ENCODE measurements around the gene SERGEF.
"Not testable (repeated sequence)": the region's sequence is repeated elsewhere in the genome, so short reads cannot be mapped to it uniquely, and the experiment has no call there.

Gene SERGEF

GRCh38 chr11:18000128-18000527 lies 12.7 kb downstream of the SERGEF start:
- DNase-seq = not testable (repeated sequence)

GRCh38 chr11:17992916-17993315 lies 19.9 kb downstream of the SERGEF start:
- no peak for DNase-seq

DNA sequence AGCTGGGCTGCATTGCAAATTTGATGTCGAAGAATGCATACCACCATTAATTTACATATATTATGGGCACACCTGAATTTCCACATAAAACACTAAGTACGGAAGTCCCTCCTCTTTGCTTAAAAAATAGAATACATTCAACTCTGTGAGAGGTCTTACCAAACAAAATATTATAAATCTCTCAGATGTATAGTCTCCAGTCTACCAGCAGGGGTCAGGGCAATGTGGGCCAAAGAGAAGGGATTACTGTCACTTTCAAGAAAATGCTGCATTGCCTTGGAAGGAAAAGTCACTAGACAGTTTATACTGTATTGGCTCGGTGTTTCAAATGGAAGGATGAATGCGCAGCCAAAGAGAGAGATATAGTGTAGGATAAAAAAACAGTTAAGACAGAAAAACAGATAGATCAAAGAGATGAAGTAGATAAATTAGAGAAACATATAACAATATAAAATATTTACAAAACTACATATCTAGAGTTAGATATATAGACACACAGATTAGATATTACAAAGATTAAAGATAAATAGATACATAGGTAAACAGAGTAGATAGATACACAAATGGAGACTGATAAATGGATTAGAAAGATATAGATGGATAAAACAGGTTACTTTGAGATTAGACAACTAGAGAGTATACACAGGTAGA lies 20.9 kb downstream of the SERGEF start:
- DNase-seq = no peak

DNA sequence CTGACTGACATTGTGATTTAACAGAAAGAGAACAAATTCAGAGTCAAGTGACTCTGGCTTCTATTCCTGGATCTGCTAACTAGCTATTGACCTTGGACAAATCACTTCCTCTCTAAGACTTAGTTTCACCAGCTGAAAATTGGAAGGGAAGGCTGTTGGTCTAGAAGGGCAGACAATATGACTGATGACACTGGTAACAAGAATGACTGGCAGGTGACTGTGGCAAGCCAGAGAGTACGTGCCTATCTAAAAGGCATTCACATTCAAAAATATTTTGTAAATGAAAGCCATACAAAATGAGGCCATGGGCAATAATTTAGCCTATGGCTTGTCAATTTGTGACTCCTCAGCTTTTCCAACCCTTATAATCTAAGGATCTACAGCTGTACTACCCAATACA lies 23.5 kb downstream of the SERGEF start:
- DNase-seq = no peak

GRCh38 chr11:17988465-17988864 lies 24.4 kb downstream of the SERGEF start:
- DNase-seq = no peak

DNA sequence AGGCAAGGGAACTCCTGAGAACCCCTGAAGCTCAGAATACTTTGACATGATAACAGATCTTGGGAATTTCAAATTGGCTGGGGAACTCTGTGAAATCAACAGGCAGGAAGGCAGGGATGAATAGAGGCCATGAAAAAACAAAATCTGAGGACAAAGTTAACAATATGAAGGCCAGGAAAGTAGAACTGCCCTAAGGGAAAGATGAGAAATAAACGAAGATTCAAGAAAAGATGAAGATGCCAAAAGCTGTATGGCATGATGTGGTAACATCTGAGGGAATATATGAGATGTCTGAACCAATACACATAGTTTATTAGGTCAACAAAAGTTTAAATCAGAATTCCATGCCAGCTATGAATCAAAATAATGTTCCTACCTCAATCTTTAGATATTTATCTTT lies 25.0 kb downstream of the SERGEF start:
- DNase-seq = no peak

DNA sequence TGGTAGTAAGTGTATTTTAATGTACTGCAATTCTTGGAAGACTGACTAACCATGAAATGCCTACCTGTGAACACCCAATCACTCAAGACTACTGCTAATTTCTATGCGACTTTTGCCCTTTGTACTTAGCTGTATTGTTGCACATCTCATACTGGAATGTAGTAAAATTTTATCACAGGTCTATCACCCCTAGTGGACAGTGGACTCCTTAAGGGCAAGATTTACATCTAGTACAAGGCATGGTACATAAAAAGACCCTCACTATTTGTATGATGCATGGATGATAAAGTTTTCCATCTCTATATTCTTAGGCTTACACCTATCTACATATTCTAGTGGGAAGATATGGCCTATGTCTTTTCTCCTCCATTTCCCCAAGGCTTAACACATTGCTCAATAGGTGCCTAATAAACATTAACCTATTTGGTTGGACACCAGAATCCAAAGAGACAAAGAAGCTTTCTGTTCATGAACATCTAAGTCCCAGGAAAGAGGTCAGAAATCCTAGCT lies 26.1 kb downstream of the SERGEF start:
- no peak for DNase-seq

- DNase-seq = no peak
Observed at GRCh38 chr11:17986007-17986710, 26.7 kb downstream of the SERGEF start.

GRCh38 chr11:17985517-17985916 lies 27.3 kb downstream of the SERGEF start:
- DNase-seq = no peak

DNA sequence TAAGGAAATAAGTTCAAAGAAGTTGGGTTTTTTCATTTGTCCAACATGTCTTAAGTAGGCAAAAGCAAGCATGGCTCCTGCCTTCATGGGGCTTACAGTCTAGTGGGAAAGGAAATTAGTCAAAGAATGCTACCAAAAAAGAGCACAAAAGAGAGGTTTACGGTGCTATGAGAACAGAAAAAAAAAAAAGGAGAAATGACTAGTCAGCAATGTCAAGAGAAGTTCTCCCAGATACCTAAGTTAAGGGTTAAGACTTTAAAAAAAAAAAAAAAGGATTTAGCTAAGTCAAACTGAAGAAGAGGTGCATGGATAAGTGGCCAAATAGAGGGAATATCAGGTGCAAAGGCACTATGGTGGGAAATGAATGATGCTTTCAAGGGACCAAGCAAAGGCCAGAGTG lies 29.3 kb downstream of the SERGEF start:
- no peak for DNase-seq

- DNase-seq = no peak
Observed at GRCh38 chr11:17979770-17980371, 33.0 kb downstream of the SERGEF start.

DNA sequence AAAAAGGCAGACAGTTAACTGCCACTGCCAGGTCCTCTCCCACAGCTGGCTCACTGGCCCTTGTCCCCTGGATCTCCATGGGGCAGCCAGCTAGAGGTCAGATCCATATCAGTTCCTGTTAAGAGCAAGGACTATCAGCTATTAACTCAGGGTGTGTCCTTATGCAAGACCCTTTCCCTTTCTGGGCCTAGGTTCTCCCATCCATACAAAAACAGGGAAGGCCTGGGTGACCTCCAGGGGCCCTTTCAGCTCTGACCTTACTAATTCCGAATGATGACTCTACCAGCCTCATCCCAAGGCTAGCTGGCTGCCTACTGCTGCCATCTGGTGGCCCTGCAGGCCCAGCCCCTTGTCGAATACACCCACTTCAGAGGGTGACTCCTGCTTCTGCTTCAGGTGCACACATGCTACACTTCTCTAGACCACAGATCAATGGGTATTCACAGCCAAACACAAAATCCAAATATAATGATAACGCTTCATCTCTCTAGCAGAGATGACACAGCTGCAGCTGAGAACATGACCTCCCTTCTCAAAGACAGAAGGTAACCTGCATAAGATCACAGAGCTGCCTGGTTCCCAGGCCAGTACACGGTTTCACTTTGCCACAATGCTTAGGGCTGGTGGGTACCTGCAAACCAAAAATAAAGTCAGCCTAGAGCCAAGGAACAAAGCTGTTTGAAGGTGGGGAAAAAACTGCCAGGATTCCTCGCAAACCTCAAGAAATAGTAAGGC lies 34.1 kb downstream of the SERGEF start:
- DNase-seq = no peak

- DNase-seq = no peak
Observed at GRCh38 chr11:17976651-17977050, 36.2 kb downstream of the SERGEF start.

GRCh38 chr11:17974246-17974645 lies 38.6 kb downstream of the SERGEF start:
- no peak for DNase-seq

- DNase-seq = peak; percentile 73
Observed at GRCh38 chr11:17972987-17973386, 39.9 kb downstream of the SERGEF start.

DNA sequence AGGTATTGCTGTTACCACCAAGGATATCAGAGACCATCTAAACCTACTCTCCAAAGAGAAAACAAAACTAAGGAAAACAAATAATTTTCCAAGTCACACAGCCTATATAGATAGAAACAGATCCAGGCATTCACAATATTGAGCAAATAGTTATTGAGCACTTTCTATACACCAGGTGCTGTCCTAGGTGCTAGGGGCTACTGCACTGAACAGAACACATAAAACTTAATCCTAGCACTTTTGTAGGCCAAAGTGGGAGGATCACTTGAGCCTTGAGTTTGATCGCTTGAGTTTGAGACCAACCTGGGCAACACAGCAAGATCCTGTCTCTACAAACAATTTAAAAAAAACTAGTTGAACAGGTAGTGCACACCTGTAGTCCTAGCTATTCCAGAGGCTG lies 44.6 kb downstream of the SERGEF start:
- DNase-seq = no peak

GRCh38 chr11:17967661-17968060 lies 45.2 kb downstream of the SERGEF start:
- DNase-seq = no peak

GRCh38 chr11:17960091-17960490 lies 52.8 kb downstream of the SERGEF start:
- DNase-seq = no peak

GRCh38 chr11:17958446-17958845 lies 54.4 kb downstream of the SERGEF start:
- DNase-seq = no peak

DNA sequence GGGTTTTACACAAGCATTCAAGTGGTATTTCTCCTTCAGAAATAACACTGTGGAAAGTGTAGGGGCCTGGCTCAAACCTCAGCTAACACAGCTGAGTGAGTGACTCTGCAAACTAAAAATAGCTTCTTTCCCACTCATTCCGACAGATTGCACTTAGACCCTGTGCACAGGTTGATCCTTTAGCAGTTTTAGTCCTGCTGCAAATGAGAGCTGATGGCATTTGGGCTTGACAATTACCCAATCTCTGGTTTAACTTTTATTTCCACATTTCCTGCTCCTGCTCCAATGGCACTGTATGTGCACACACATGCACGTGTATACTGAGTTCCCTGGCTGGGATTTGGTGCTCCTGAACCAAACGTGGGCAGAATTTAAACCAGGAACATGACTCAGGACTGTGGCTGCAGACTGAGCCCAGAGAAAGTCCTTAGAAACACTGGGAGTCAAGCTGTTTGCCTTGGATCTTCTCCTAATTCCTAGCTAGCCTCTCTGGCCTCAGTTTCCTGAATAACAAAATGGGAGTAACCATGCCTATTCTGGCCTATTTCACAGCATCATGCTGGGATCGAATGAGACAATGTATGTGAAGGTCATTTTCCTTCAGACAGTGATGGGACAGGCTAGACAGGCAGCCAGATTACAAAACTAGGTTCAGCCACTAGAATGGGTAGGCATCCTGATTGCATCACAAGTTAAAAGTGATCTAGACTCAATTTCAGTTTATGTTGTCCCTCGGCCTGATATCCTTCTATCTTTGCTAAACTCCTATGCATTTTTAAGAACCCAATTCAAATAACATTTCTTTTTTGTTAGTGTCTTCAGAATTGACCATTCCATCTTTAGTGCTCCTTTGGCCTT lies 58.2 kb downstream of the SERGEF start:
- no peak for DNase-seq

DNA sequence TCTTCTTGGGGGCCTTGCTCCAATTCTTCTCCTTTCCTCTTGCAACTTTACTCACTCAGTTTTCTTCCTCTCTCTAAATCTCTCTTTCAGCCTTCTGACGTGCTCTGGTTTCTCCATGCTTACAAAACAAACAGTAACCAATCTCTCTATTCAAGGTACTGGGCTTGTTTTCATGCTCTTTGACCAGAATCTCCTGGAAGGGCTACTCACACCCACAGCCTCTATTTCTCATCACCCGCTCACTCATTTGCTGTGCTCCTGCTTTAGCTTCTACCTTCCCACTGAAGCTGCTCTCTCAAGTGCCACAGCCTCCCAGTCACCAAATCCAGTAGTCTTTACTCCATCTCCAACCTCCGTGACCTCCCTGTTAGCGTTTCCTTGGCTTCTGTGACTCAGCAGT lies 60.4 kb downstream of the SERGEF start:
- no peak for DNase-seq

DNA sequence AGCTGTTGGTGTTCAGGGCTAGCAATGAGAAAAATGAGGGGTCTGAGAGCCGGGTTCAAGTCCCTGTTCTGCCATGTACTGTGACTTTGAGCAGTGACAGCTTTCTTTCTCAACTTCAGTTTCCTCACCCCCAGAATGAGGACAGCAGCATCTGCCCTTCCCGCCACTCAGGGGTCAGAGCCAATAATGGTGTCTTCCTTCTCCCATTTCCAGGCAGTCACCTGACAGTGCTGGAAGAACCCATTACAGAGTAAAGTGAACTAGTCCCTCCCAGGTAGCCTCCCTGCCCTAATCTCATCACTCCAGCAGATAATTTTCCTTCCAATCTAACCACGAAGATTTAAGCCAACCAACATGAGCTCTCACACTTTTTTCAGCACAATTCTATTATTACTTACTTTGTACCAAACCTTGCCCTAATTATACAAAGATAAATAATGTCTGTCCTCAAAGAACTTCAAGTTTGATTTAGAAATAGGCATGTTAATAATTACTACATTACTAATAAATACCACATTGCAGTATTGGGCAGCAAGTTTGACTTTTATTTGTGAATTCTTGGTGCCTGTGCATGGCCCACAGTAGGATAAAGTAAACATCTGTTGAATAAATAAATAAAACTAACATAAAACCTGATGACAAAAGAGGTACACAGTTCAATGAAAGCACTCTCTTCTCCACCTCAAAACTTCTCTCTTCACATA lies 61.0 kb downstream of the SERGEF start:
- no peak for DNase-seq

Data from amniotic stem cell (primary cell).